GM18909 (cell line): ENCODE data around the gene METTL21C.

ENCODE experiments used
- ATAC-seq: cut with Tn5 transposase; IDR thresholded peaks from one replicate; pipeline ENCODE4 v1.9.1; 2021; ENCODE audit warnings: mild to moderate bottlenecking; ENCODE audit not compliant: unreplicated experiment, poor library complexity

METTL21C gene

DNA sequence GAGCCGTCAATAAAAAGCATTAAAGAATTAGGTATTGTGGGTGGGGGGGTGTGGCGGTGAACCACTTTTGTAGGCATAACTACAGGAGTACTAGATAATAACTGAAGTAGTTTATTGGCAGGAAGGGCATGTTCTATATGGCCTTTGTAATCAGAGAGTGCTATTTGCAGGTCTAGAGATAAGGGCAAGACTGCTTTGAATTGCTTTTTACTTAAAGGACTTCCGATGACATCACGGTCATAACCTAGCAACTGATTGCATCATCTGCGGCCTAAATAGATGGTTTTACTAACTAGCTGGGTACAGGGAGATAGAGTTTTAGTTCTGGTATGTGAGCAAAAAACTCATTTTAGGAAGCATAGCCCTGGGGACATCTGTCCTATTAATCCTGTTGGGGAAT, 24.7 kb downstream of the METTL21C start:
- ATAC-seq = no peak

DNA sequence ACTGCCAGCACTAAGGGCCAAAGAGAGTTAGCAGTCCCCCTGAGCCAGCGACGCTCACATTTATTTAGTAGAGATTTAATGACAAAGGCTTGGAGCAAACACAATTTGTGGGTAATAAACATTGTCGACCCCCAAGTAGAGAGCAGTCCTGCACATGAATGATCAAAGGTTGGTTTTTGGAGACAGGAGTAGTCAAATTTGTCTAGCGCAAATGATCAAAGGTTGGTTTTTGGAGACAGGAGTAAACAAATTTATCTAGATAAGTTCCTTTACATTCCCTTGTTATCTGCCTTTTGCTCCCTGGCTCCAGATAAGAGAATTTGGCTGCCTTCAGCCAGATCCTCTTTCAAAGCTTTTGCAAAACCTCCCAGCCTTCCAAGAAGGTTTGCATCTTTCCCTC, 26.9 kb downstream of the METTL21C start:
- no peak for ATAC-seq

DNA sequence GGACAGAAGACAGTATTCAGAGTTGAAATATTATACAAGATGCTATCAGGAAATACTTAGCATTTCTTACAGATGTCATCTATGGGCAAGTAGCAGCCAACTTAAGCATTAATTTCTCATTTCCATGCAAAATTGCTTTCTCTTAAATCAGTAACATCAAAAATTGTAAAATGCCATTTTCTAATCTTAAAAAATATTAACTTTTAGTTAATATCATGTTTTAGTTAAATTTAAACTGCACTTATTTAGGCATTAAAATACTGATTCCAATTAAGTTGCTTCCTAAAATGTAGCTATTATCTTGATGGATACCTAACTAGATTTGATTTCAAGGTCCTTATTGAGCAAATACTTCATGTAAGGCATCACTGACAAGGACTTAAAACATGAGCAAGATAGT, 27.8 kb downstream of the METTL21C start:
- no peak for ATAC-seq

DNA sequence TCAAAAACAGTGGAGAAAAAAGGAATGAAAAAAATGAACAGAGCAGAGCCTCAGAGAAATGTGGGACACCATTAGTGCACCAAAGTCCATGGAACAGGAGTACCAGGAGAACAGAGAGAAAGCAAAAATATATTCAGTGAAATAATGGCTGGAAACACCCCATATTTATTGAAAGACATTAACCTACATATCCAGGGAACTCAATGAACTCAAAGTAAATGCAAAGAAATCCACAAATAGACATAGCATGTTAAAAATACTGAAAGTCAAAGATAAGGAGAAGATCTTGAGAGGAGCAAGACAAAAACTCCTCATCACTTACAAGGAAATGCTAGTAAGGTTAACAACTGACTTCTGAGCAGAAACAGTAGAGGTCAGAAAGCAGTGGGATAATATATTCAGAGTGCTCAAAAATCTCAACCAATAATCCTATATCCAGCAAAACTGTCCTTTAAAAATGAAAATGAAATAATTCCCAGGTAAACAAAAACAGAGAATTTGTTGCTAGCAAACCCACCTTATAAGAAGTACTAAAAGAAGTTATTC, 35.6 kb downstream of the METTL21C start:
- no peak for ATAC-seq

DNA sequence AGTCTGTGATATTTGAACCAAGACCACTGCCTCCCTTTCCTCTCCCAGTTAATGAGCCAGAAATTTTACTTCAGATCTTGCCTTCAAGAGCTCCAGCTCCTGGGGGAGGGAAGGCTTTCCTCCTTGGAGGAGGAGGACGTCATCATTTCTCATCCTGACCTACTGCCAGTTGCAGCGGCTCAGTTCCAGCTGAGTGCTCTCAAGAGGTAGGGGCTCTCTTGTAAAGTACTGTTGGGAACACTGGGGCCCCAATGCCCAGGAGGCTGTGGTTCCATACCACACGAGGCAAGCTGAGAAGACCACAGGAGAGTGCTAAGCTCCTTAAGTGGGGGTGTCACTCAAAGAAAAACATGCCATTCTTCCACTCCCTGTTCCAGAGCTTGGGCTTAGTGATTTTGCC, 36.2 kb downstream of the METTL21C start:
- ATAC-seq = no peak

DNA sequence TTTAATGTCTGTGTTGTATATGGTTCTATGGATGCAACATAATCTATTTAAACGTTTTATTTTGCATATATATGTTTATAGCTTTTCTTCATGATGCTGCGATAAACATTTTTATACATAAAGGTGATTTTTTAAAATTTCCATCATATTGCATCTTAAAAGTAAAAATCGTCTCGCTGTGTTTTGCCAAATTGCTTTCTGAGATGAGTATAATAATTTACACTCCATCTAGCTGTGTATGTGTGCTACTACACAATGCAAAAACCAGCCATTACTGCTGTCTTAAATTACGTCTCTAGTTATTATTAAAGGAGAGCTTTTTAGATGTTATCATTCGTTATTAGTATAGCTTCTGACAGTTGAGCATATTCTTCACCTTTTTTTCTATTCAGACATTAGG, 37.2 kb downstream of the METTL21C start:
- no peak for ATAC-seq

DNA sequence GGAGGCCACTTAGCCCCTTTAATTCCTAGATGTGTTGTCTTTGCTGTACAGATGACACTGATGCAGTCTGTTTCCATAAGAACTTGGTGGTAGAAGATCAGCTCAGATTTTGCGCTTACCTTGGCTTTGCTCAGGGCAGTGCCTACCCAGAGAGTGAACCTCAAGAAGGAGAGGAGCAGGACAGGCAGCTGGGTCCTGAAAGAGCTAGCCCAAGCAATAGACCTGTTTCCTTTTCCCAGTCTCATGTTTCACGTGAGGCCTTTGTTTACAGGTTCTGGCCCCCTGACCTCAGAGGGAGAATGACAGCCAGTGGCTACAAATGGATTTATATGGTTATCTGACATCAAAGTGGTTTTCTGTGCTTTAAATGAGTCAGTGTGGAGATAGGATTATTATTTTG, 40.1 kb downstream of the METTL21C start:
- no peak for ATAC-seq

DNA sequence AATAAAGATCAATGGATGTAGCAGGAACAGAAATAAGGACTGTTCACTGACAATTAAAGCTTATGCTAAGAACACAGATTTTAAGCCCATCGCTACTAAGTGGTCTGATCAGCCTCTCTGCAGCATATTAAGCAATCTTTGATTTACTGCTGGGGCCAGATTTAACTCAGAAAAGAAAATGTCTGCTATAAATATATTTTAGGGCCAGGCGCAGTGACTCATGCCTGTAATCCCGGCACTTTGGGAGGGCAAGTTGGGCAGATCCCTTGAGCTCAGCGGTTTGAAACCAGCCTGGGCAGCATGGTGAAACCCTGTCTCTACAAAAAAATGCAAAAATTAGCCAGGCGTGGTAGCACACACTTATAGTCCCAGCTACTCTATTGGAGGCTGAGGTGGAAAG, 43.0 kb downstream of the METTL21C start:
- no peak for ATAC-seq

DNA sequence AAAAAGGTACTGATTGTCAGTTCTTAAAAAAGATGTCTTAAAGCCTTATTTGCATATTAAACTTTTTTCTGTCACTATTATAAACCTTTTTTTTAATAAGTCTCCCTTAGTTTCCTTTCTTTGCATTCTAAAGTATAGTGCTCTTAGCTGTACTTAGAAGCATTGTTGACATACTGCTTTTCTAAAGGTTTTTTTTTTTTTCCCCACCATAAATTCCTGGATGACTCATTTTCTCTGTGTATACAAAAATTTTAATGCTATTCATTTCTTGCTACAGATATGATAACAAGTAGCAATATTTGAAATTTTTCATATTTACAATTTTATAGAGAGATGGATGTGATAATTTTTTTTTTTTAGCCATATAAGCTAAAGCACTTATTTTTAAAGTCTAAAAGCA, 43.5 kb downstream of the METTL21C start:
- ATAC-seq = no peak

DNA sequence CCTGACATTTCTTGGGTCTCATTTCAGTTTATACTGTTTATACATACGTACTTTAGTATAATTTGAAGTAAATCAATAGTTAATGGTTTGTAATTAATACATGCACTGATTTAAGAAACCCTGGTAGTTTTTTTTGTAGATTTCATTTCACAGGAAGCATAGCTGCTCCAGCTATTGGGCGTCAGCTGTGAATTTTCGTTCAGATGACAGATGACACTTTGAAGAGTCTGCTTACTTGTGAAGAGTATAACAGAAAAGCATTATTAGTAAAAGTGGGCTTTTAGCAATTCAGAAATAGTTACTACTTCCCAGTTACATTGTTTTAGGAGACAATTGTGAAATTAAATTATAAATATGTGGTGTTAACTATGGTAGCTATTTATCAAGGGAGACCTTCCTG, 44.4 kb downstream of the METTL21C start:
- no peak for ATAC-seq

DNA sequence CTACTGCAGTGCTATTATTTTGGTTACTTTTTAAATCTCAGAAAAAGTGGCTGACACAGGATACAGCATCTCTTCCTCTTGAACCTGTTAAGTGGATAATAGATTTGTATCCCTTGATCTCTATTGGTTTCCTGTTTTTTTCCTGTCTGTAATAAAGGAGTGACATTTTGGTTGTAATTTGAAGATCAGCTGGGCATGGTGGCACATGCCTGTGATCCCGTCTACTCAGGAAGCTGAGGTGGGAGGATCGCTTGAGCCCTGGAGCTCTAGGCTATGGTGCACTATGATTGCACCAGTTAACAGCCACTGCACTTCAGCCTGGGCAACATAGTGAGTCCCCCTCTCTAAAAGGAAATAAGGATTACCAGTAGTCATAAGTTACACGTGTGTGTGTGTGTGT, 46.8 kb downstream of the METTL21C start:
- ATAC-seq = no peak

DNA sequence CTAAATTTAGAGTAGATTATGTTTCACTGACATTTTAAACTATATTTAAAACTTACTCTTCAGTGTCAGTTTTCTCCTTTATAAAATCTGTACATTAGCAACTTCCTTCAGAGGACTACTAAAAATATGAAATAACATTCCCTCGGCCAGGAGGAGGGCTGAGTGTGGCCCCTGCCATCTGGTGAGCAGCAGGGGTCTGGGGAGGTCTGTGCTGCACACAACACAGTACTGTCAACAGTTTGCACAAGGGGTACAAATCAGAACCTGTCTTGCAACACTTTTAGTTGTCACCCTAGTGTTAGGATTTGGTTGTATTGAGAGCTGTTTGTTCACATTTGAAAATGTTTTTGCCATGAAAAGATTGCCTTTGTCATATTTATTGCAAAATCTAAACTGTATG, 49.1 kb downstream of the METTL21C start:
- ATAC-seq = no peak

DNA sequence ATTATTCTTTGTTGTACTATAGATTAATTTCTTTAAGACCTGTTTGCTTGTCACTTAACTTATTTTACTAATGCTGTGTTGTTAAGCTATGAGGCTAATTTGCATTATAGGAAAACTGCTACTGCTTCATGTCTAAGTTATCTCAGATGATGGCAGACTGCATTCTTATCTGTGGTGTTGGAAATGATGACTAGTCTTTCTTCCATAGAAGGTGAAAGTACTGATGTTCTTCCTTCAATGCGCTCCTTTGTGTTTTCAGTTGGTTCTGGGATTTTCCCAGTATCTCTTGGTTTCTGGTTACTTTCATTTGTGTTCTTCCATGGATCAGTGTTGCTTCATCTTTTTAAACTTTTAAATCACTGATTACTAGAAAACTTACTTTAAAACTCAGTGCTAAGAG, 51.2 kb downstream of the METTL21C start:
- no peak for ATAC-seq

DNA sequence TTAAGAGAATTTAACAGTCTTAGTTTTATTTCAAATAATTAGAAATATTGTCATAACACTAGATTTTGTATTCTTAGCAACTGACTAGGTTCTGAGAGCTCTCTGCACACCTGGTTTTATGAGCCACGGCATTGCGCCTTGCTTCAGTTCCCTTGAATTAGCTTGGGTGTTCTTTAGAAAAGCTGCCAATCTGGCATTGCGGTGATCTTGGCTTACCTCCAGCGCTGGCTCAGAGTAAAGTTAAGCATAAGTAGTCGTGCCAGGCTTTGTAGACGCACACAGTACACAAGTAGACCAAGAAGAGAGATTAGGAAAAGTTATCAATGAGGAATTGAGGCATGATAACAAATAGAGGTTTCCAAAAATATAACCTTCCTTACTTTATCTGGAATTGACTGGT, 52.4 kb downstream of the METTL21C start:
- ATAC-seq = no peak

DNA sequence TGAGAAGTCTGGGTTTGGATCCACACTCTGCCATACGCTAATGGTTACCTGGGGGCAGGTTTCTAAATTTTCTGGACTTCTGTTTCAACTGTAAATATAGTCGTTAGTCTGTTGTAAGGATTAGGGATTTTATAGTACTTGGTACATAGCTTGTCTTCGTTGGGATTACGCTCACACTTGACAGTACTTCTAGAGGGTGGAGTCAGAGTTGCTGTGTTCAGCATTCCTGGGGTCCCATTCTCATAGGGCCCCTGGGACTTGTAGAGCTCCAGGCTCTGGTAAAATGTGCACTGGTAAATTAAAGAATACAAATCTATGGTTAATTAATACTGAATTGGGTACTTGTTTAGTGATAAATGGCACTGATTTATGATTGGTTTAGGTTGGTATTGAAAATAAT, 52.8 kb downstream of the METTL21C start:
- no peak for ATAC-seq

DNA sequence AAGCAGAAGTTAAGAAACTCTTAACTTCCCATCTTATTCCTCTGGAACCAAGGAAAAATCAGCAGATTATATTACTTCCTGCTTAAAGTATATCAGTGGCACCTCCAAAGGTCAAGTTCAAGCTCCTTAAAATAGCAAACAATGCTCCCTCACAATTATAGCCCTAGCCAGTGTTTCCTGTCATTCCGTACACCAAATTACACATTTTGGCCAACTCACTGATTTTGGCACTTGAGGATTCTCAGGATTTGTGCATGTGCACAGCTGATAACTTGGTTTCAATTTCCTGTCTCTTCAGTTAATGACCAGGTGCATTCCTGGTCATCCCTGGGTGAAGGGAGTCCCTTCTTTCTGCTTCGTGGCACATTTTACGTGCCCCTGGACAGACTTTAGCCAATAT, 56.1 kb downstream of the METTL21C start:
- no peak for ATAC-seq
